Middle frontal gyrus (tissue), 1 donor: ENCODE measurements around the gene HOXD3.
A peak's percentile ranks its signal among the peaks of the same experiment; 100 is the strongest.

Experiments used
- DNase-seq: peaks from one replicate; pipeline ENCODE4 v3.0.0-alpha.2; 2015; ENCODE audit warnings: low spot score; ENCODE audit errors: extremely low spot score

HOXD3 gene

DNA sequence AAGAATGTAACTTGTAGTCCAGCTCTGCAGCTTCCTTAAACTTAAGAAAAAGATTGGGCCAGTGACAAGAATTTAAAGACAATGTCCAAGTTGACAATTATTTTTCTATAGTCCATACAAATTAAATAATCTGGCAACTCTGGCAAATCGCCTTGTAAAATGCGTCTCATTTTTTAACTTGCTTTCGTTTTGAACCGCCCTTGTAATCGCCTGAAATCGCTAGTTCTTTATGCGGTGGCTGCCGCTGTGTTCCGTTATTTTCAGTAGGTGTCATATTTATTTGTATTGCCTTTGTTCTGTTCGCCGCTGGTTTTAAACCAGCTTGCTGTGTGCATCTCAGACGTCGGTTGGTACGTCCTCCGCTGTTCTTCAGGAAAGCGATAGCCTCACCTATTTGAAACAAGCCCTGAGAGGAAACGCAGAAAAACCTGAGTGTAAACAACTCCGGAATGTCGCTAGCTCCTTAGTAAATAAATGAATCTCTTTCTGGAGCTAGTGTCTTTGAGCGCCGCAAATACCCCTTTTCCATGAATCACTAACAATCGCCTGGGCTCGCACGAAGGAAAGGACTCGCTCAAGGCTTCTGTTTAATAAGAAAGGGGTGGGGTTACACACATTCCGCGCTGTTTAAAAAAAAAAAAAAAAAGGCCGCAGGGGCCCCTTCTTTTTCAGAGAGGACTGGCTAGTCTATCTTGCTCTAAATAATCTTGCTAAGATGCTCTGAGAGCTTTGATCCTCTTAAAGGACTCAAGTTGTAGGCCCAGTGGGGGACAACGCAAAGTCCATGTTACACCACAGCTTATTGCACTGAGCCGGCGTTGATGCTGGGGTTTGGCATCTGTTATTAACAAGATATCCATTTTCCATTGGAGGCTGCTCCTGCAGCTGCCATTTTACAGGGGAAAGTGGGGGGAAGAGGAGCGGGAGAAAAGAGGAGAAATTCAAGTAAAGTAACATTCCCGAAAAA, 24.6 kb upstream of the HOXD3 start:
- DNase-seq, result no peak

DNA sequence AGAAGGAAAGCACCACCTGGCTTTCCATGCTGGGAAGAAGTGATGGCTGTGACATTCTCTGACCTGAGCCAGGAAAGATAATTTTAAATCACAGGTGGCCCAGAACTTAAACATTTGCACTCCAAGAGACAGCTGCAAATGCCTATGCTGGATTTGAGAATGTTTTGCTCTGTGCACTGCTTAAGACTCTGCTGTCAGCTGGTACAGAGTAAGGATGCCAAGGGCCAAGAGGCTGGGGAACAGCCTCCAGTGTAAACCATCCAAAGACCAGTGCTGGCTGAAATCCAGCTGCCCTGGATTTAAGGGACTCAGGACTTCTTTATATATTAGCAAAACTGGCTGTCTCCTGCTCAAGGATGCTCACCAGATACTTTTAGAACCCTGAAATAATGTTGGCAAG, 23.7 kb upstream of the HOXD3 start:
- no peak for DNase-seq

DNA sequence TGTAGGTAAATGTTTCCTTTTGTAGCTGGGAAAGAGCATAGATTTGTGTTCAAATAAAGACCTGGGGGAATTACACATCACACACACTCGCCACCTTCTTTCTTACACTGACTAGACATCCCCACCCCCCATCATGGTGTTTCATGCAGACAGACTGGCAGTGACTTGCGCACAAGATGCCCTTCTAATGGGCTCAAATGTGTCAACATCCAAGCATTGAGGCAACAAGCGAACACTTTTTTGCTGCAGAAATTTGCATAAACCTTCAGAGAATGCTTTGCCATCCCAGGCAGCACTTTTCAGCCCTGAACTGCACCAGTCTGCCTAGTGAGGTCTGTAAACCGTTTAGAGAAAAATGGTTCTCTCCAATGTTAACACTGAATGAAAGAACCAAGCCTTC, 23.1 kb upstream of the HOXD3 start:
- DNase-seq, result no peak

DNA sequence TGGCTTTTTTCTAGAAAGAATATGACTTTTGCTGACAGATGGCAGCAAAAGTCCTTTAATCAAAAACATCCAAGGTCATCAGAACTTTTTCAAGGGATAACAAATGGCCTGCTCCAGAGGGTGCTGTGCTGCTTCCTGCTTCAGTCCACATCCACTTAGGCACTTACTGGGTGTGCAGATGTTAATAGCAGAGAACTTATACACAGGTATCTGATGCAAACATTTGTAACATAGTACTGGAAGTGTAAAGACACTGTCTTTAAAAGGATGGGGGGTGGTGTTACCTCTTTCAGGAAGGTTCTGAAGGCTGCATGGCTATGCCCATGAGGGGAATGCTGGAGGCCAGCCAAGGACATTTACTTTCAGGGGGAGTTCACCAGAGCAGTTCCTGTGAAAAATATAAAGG, 22.1 kb upstream of the HOXD3 start:
- no peak for DNase-seq

DNA sequence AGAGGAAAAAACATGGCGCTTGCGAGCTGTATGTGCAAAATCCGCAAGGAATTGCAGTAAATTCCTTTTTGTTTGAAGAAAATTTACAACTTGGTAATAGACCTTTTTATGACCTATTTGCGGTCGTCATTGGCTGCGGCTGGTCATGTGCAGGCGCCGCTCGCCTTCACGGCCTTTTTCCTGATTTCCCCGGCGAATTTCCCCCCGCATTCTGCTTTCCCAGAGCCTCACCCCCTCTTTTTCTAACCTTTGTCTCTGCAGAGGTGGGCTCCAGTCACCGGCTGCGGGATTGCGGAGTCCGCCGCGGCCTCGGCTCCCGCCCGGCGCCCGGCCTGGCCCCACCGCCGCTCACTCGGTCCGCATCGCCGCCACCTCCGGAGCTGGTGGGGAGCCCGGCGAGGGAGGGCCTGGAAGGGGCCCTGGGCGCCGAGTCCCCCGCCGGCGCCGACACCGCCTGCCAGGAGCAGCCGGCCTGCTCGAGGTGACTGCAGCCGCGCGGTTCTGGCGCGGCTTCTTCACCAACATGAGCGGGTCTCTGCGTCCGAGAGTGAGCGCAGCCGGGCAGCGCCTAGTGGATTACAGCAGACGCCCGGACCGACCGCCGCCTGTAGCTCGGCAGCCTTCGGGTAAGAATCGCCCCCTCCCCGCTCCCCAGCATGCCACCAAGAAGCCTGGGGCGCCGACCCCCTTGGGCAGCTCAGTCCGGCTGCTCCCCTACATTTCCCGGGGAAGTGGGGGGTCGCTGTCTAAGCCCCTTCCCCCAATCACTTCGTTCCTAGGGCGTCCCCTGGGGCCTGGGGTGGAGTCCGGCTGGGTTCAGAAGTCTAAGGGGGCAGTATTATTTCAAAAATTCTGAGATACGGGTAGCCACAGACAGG, 20.5 kb upstream of the HOXD3 start:
- DNase-seq, result no peak

DNA sequence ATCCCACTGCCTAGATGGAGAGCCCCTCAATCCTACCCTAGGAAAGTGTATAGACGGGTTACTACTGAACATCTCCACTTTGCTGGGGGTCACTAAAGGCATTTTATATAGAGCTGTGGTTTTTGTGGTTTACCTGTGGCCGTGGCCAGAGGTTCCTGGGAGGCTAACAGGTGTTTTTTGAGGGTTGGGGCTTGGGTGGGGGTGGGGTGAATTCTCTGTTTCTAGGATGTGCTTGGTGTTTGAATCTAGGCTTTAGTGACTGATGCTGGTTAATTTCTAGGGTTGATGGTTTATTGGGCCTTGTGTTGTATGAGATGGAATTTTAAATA, 19.9 kb upstream of the HOXD3 start:
- DNase-seq, result no peak

DNA sequence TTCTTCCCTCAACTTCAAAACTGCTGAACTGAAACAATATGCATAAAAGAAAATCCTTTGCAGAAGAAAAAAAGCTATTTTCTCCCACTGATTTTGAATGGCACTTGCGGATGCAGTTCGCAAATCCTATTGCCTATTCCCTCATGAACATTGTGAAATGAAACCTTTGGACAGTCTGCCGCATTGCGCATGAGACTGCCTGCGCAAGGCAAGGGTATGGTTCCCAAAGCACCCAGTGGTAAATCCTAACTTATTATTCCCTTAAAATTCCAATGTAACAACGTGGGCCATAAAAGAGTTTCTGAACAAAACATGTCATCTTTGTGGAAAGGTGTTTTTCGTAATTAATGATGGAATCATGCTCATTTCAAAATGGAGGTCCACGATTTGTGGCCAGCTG, 19.2 kb upstream of the HOXD3 start:
- DNase-seq, result no peak

DNA sequence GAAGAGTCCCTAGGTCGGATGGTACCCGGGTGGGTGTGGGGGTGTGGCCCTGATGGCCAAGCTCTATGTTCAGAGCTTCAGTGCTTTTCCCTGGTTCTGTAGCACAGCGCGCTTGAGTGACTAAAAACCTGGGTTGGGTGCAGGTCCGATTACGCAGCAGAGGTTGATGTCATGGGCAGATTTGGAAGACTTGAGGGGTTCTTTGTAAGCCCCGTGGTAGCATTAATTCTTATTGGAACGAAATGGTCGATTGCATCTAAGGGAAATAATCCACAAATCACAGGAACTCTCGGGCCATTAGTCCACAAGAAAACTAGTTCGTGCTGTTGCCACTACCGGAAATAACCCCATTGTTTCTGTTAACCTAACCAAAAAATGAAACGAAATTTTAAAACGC, 18.6 kb upstream of the HOXD3 start:
- no peak for DNase-seq

DNA sequence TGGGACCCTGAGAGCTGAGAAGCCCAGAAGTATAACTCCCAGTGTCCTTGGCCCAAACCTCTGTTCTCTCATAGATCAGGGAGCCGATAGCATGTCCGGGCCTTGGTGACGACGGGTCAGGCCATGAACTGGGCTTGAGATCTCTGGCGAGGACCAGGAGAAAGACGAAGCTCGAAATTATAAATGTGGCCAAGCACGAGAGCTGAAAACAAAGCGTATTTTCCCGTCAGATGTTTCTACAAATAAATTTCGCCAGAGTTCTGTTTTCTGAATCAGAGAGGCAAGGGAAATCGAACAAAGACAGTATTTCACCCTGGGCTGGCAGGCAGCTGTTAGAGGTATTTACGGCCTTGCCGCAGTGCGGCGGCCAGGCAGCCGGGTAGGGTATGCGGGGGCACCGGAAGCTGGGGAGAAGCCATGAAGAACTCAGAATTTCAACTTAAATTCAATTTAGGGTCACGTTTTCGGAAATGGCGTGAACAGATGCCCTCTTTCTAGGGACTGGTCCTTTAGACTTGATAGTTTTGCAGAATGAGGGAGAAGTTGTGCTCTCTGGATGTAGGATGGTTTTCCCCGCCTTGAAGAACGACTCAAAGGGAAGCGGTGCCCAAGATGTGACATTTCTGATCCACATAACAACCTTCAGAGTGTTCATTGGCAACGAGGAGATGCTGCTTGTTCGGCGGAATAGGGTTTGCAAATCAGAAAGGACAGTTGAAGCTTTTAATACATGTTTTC, 18.0 kb upstream of the HOXD3 start:
- DNase-seq, result no peak

DNA sequence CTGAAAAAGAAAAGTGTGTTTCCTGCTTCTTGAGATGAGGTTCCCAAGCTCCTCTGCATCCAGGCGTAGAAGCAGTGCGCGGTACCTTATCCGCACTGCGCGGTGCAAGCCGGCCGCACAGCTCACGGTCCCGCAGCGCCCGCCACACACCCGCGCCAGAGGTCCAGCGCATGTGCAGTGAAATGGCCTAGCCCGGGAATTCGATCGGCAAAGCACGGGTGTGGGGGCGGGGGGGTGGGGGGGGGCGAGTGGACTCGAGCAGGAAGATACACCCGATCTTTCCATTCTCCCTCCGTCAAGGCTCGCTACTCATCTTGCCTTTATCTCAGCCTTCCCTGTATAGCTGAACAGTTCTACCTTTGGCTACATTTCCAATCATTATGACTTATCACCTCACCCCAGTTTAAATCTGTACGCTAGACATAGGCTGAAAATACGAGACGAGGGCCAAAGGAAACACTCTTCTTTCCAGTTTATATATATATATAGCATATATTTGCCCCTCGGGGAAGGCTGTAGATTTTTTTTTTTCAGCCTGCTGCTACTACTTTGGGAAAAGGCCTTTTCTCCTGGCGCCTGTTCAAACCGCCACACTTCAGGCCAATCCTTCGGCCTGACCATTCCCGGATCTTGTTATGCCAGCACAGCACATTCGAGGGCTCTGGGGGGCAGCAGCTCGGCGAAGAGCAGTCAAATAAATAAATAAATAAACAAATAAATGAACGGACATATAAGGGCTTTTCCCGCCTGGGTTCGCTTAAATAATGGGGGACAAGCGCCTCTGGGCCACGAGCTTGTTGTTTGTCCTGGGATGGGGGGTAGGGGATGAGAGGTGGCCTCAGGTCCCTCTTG, 17.2 kb upstream of the HOXD3 start:
- no peak for DNase-seq

DNA sequence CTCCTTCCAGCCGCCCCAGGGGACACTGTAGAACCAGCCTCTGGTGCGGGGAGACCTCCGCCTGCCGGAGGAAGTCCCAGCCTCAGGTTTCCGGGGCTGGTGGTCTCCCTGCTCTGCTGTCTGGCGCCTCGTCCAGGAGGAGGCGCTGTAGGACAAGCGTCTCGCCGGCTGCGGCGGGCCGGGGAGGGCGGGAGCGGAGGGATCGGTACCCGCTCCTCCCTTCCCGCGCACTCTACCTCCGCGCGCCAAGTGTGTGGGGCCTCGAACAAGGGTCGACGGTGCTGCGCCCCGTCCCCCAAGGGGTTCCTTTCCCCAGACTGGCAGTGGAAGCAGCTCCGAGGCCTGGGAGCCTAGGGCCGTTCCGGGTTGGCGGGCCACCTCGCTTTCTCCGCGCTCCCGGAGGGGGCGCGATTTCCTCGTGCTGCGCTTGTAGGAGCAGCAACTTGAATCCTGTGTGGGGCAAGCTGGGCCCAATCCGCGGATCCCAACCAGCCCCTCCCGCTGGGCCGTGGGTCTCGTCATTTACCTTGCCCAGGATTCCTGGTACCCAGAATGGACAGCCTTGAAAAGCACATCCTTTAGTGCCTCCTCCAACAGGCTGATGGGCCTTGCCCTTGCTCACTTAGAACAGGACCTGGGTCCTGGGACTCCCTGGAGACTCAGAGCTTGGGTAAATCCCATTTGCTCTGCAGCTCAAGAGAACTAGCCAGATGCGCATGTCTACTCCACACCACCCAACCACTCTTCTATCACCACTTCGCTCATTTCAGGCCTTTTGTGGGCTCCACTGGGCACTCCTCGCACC, 16.4 kb upstream of the HOXD3 start:
- DNase-seq, result peak; percentile 47

DNA sequence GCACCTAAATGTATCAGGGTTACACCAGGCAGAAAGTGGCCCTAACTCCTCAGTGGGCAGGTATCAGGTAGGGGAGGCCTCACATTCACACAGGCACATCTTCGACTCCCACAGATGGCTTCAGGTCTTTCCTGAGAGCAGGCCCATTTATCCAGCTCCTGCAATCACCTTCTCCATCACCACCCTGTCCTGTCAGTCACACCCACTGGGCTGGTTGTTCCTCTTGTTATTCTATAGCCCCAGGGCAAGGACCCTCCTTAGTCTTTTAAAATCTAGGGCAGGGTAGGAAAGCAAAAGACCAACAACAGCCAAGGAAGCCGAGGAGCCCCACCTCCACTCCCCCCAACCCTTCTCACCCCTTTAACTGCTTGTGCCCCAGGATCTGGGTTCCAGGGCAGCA, 14.8 kb upstream of the HOXD3 start:
- DNase-seq, result no peak

DNA sequence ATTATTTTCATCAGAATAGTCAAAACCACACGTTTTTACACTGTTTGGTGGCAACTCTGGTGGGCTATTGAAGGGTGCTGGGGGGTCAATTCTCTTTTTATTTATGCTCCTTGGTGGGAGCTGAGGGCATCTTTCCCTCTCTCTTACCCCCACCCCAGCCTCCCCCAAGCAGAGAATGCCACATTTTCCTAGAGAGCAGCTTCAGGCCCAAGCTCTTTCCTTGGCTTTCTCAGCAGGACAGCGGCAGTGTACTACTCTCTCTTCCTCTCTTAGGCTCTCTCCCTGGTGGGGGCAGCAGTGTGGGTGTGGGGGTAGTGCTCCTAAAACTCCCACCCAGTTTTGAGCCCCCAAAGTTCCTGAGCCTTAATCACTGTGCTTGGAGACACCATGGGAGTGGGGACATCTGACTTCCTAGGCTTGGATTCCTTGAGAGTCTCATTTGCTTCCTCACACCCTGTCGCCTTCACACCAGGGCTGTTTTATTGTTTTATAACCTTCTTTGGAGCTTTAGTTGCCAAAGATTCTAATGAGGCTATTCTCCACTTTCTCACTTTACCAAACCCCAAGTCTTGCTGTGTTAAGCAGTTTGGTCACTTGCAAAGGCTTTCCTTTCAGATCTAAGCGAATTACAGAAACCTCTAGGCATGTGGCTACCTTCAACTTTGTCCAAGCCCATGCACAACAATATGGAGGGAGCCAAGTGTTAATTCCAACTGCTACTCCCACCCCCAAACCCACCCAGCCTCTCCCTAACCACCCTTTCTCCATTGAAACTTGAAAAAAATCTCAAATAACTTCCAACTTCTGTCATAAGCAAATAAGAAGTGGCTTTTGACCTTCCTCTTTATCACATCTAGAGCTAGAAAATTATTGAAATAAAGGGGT, 11.8 kb upstream of the HOXD3 start:
- no peak for DNase-seq

DNA sequence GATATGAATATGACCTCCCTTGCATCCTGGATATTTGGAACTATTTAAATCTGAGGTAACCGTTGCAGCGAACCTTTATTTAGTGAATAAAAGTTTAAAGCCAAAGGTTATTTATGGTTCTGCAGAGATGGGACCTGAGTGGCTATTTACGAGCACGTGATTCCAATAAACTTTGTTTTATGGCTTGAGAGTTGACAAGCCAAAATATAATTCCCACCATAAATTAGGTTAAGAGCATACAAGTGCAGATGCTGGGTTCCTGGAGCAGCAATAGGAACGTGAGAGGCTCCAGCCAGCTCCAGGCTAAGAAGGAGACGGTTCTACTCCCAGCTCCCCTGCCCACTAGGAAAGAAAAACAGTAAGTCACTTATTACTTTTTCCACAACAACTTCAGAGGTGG, 11.0 kb upstream of the HOXD3 start:
- DNase-seq, result no peak

DNA sequence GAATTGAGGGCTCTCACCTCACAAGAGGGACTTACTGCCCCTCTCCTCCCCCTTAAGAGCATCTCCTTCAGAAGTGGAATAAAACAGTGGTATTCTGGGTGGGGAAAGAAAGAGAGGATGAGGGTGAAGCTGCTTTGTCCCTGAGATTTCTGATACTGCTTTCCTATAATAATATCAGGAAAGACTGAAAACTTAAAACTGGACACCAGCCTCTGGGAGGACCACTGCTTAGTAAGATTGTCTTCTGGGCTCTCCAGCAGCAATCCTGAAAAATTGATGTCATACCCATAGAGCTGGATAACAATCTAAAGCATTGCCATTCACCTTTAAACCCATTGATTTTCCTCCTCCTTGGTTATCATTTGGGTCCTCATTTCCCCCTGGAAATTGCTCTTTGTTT, 10.5 kb upstream of the HOXD3 start:
- no peak for DNase-seq

DNA sequence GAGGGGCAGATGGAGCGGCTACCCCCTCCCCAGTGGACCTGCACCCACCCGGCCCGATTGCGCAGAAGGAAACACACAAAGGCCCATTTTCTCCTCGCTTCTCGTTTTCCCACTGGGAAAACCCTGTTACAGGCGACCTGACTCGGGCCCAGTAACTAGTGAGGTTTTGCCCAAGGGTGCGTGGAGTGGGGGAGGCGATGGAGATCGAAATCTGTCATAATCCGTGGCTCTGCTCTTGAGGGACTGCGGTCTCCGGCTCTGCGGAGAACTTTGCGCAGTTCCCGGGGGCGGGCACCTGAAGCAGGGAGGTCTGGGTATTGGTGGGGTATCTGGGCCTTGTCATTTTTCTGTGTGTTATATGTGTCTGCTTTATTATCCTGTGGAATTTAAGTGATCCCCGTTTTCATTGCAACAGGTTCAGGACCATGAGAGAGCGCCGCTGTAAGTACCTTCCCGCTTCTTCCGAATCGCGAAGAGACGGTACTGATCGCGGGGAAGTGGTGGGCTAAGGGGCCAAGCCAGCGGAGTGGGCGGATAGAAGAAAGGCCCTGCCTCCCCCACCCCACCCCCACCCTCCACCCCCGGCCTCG, 9.8 kb upstream of the HOXD3 start:
- DNase-seq, result no peak

DNA sequence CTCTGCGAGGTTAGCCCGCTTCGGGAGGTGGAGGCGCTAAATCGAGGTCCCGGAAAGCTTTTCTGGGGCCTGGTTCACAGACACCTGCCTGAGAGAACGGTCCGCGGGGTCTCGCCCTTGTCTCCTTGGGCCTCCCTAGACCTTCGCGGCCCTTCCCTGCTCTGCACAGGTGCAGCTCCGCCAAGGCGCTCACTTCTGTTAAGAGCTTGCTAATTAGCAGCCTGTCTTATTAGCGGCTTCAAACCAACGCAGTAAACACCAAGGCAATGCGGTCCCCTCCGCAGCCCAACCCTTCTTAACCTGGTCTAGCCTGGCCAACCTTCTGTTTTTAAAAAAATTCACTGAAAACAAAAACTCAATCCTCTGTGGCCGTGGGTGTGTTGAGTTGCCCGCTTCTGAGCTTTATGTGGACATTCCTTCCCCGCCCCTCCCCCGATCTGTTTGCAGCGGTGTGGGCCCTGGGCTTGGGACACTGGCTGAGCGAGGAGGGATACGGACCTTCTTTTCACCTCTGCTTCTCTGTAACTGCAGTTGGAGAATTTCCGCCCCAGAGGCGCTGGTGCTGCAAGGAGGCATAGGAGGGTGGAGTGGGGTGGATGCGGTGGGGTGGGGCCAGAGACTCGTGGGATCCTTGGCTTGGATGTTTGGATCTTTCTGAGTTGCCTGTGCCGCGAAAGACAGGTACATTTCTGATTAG, 9.2 kb upstream of the HOXD3 start:
- DNase-seq, result no peak
